ENCODE measurements around the gene FHAD1. TPM values are rescaled to one million over a fixed set of nuclear protein-coding genes. Genes with fewer than 3 reads are reported as not detected.

Gene FHAD1
- not detected for total RNA-seq

DNA sequence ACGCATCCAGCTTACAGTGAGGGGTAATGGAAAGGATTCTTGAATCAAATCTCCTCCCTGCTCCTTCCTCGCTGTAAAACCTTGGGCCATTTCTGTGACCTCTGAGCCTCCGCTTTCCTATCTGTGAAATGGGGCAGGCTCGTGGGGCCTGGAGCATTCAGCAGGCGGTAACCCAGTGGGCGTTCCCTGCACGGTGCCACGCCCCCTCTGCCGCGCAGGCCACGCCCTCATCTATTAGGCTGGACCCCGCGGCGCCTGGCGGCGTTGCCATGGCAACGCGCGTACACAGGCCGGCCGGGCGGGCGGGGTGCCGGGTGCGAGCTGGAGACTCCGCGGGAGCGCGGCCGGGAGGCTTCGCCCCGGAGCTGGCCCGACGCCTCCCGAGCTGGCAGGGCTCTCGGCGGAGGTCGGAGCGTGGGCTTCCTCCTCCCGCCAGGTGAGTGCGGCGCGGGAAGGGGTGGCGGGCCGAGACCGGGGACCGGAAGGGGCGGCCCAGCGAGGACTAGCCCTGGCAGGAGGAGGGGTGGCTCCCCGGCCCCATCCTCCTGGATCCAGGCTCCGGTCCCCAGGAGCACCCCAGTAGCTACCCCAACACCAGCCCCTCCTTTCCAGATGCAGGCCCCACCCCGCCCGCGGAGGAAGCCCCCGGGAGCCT, at the start of gene FHAD1:
Gene FHAD1 (plus strand): TSS at position 264 of the 655 bp plus-strand sequence. CDS start 4,562 bp downstream, outside the sequence.
- DNase-seq, result peak; percentile 61
- H3K4me3 Mint-ChIP-seq, result peak within 1 kb of the TSS; percentile 39
- intact Hi-C loops (cut with micrococcal nuclease), result loop anchor here (5.0 kb wide), 1 partner anchor 160 kb away; the partner anchor contains the start of gene EFHD2
- ChIA-PET POLR2A (interaction anchor here (0.6 to 2.7 kb wide), 2 partner anchors 16 to 43 kb away, joined by 4 to 9 read pairs; no protein-coding TSS in a partner anchor), CTCF (interaction anchor here (0.7 to 1.3 kb wide), 2 partner anchors 66 to 76 kb away, joined by 3 read pairs; no protein-coding TSS in a partner anchor)
- H3K27ac Mint-ChIP-seq, result no peak within 1 kb of the TSS
- peaks cover 2% of the 10 kb centered on the region for H3K36me3 Mint-ChIP-seq
- peaks cover 54% of the 10 kb centered on the region for H3K4me1 Mint-ChIP-seq (ENCODE audit: low read depth)
- peaks cover 8% of the 10 kb centered on the region for H3K9me3 Mint-ChIP-seq
- peaks cover 50% of the 10 kb centered on the region for H3K27me3 Mint-ChIP-seq

DNA sequence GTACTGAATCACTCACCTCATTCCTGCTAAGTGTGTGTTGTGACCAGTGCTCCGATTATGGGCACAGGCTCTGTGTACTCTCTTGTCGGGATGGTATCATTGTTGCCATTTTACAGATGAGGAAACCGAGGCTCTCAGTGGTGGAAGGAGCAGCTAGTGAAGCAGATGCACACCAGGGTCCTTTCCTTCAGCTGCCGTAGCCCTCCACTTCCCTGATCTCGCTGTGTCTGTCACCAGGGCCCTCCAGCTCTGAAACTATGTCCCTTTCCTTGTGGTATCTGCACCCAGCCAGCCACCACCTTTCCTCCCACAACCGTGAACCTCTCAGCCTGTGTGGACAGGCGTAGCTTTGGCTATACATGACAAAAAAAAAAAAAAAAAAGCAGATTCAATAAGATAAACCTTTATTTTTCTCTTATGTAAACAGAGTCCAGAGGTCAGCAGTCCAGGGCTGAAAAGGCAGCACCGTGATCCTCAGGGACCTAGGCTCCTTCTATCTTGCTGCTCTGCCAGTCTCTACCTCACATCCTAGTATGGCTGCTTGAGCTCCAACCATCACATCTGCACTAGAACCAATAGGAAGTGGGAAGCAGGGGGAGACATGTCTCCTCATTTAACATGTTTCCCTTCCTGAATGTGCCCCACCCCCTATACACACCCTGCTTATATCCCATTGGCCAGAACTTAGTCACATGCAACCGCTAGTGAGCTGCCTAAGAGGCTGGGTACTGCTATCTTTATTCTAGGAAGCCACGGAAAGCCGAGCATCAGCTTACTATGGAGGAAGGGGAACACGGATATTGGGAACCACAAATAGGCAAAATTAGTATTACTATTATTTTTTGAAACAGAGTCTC, 49.2 kb upstream of the FHAD1 start:
- no peak overlapping the region for H3K27ac Mint-ChIP-seq
- POLR2A ChIA-PET, result no interaction called here
- DNase-seq, result no peak
- H3K27me3 Mint-ChIP-seq, result no peaks in the 10 kb centered on the region
- intact Hi-C loops (cut with micrococcal nuclease), result no loop called here
- no peaks in the 10 kb centered on the region for H3K4me1 Mint-ChIP-seq (ENCODE audit: low read depth)
- H3K4me3 Mint-ChIP-seq, result no peak overlapping the region
- no peaks in the 10 kb centered on the region for H3K36me3 Mint-ChIP-seq
- CTCF ChIA-PET, result interaction anchor here (0.7 to 0.9 kb wide), 2 partner anchors 69 to 74 kb away, joined by 3 read pairs; no protein-coding TSS in a partner anchor
- no peaks in the 10 kb centered on the region for H3K9me3 Mint-ChIP-seq

DNA sequence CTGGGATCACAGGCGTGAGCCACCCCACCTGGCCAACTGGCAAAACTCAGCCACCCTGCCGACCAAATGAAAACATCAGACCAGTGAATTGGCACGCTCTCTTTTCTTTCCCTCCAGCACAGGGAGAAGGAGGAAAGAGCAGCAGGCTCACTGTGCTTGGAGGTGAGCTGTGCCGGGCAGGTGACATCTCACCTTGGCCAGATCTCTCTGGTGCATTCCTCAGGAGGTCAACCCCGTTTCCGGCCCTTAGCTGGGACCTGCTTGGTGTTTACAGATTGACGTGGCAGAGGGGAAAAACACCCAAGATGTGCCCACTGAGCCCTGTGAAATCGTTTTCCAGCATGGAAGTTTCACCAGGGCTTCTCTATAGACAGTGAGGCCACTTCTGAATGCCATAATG, 48.3 kb upstream of the FHAD1 start:
- POLR2A ChIA-PET, result no interaction called here
- no peak for DNase-seq
- Mint-ChIP-seq H3K27ac (no peak overlapping the region), H3K36me3 (no peaks in the 10 kb centered on the region), H3K9me3 (no peaks in the 10 kb centered on the region), H3K4me1 (ENCODE audit: low read depth) (no peaks in the 10 kb centered on the region), H3K4me3 (no peak overlapping the region), H3K27me3 (no peaks in the 10 kb centered on the region)
- intact Hi-C loops (cut with micrococcal nuclease), result no loop called here
- CTCF ChIA-PET, result no interaction called here

- H3K4me3 Mint-ChIP-seq, result no peak overlapping the region
- ChIA-PET CTCF (interaction anchor here (1.1 kb wide), 1 partner anchor 73 kb away, joined by 3 read pairs; no protein-coding TSS in a partner anchor), POLR2A (no interaction called here)
- no peak for DNase-seq
- intact Hi-C loops (cut with micrococcal nuclease), result loop anchor here (5.0 kb wide), 1 partner anchor 34 kb away; no protein-coding TSS in a partner anchor
- no peaks in the 10 kb centered on the region for H3K9me3 Mint-ChIP-seq
- H3K36me3 Mint-ChIP-seq, result no peaks in the 10 kb centered on the region
- H3K27me3 Mint-ChIP-seq, result no peaks in the 10 kb centered on the region
- no peaks in the 10 kb centered on the region for H3K4me1 Mint-ChIP-seq (ENCODE audit: low read depth)
- no peak overlapping the region for H3K27ac Mint-ChIP-seq
These were observed 45.8 kb upstream of the FHAD1 start for GRCh38 chr1:15201221-15201620.

DNA sequence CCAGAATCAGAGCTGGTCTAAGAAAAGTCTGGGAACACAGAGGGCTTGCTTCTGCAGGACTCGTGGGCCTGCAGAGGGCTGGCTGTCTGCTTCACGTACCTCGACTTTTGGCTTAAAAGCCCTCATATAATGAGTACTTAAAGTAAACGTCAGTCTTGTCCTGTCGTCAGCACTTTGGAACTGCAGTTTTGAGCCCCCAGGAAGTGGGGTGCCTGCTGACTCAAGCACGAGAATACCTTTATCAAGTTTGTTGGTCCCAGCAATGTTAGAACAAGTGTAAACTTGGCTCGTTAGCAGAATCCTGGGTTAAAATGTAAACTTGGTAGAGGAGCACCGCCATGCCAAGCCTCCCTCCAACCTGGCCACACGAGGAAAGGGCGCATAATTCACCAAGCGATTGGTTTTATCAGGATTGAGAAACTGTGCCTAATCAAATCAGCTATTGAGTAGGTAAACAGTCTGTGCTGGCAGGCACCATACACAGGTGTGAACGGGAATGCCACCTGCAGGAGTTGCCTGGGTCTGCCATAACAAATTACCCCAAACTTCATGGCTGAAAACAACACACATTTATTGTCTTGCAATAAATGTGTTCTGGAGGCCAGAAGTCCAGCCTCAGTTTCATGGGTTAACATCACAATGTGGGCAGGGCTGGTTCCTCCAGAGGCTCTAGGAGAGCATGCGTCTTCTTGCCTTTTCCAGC, 45.0 kb upstream of the FHAD1 start:
- ChIA-PET POLR2A (no interaction called here), CTCF (no interaction called here)
- H3K27me3 Mint-ChIP-seq, result no peaks in the 10 kb centered on the region

DNA sequence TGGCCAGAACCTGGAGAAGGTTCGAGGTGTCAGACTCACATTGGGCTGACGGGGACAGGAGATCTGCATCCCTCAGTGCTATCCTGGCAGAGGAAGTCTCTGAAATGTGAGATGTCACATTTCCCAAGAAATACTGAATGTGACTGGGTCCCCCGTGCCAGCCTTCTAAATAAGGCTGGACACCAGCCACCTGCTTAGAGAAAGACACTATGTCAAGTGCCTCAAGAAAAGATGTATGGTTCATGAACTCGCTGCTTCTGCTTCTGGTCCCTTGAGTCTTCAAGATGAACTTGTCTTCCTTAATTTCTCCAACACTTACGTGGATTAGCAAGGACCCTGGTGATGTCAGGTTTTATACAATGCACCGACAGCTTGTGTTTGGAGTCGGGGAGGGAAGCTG, 42.1 kb upstream of the FHAD1 start:
- intact Hi-C loops (cut with micrococcal nuclease), result loop anchor here (5.0 kb wide), 1 partner anchor 38 kb away; no protein-coding TSS in a partner anchor
- H3K36me3 Mint-ChIP-seq, result no peaks in the 10 kb centered on the region
- POLR2A ChIA-PET, result no interaction called here

More for the DNA sequence above, 45.0 kb upstream of the FHAD1 start:
- no peak for DNase-seq
- Mint-ChIP-seq H3K36me3 (no peaks in the 10 kb centered on the region), H3K9me3 (no peaks in the 10 kb centered on the region), H3K4me1 (ENCODE audit: low read depth) (no peaks in the 10 kb centered on the region), H3K27ac (no peak overlapping the region), H3K4me3 (no peak overlapping the region)
- intact Hi-C loops (cut with micrococcal nuclease), result loop anchor here (5.0 kb wide), 1 partner anchor 35 kb away; no protein-coding TSS in a partner anchor

GRCh38 chr1:15205586-15206346, 41.3 kb upstream of the FHAD1 start:
- ChIA-PET POLR2A (no interaction called here), CTCF (no interaction called here)
- no peak for DNase-seq
- Mint-ChIP-seq H3K4me1 (ENCODE audit: low read depth) (no peaks in the 10 kb centered on the region), H3K27me3 (no peaks in the 10 kb centered on the region), H3K36me3 (no peaks in the 10 kb centered on the region), H3K4me3 (no peak overlapping the region), H3K27ac (no peak overlapping the region), H3K9me3 (no peaks in the 10 kb centered on the region)
- intact Hi-C loops (cut with micrococcal nuclease), result no loop called here

More for the DNA sequence above, 42.1 kb upstream of the FHAD1 start:
- Mint-ChIP-seq H3K4me3 (no peak overlapping the region), H3K27me3 (no peaks in the 10 kb centered on the region), H3K9me3 (no peaks in the 10 kb centered on the region), H3K4me1 (ENCODE audit: low read depth) (no peaks in the 10 kb centered on the region), H3K27ac (no peak overlapping the region)
- DNase-seq, result no peak
- CTCF ChIA-PET, result no interaction called here

- intact Hi-C loops (cut with micrococcal nuclease), result no loop called here
- POLR2A ChIA-PET, result no interaction called here
- no peak for DNase-seq
- no peak overlapping the region for H3K27ac Mint-ChIP-seq
- CTCF ChIA-PET, result no interaction called here
- H3K27me3 Mint-ChIP-seq, result no peaks in the 10 kb centered on the region
- H3K4me3 Mint-ChIP-seq, result no peak overlapping the region
- no peaks in the 10 kb centered on the region for H3K9me3 Mint-ChIP-seq
- H3K4me1 Mint-ChIP-seq (ENCODE audit: low read depth), result no peaks in the 10 kb centered on the region
- H3K36me3 Mint-ChIP-seq, result no peaks in the 10 kb centered on the region
These were observed 40.5 kb upstream of the FHAD1 start for GRCh38 chr1:15206418-15207030.

DNA sequence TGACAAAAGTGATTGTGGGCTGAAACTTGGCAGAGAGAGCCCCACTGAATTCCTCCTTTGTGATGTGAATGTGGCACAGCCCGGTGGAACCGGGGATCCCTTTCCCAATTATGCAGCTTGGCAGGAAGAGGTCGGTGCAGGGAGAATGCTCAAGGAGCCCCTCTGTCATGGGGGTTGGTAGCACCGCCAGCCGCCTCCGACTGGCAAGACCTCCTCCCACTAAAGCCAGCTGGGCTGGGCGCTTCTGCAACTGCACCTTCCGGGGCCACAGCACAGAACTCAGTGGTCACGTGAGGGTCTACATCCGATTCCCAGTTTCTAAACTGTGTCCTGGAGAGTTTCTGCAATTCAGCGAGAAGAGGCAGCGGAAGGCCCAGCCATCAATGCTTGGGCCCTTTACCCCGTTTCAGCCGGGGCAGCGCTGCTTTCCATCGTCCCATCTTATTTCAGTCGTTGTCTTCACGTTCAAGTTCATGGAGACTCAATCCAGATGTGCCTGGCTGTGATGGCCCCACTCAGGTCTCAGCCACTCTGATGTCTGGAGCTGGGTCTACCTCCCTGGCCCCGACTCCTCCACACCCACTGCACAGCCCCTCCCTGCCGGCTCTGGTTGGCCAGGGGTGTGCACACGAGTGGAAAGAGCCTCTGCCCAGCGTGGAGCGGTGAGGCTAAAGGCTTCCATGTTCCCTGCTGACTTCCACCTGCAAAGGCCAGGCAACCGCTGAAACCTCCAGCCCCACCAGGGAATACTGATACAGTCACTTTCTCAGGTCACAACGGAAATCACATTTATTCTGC, 39.8 kb upstream of the FHAD1 start:
- POLR2A ChIA-PET, result no interaction called here
- H3K4me3 Mint-ChIP-seq, result no peak overlapping the region

GRCh38 chr1:15207829-15208429, 39.1 kb upstream of the FHAD1 start:
- CTCF ChIA-PET, result no interaction called here
- Mint-ChIP-seq H3K4me1 (ENCODE audit: low read depth) (no peaks in the 10 kb centered on the region), H3K36me3 (no peaks in the 10 kb centered on the region), H3K9me3 (no peaks in the 10 kb centered on the region), H3K27me3 (peaks cover 5% of the 10 kb centered on the region), H3K4me3 (no peak overlapping the region), H3K27ac (no peak overlapping the region)
- DNase-seq, result no peak
- POLR2A ChIA-PET, result no interaction called here
- intact Hi-C loops (cut with micrococcal nuclease), result no loop called here

More for the DNA sequence above, 39.8 kb upstream of the FHAD1 start:
- intact Hi-C loops (cut with micrococcal nuclease), result no loop called here
- no peaks in the 10 kb centered on the region for H3K4me1 Mint-ChIP-seq (ENCODE audit: low read depth)
- no peaks in the 10 kb centered on the region for H3K27me3 Mint-ChIP-seq
- H3K27ac Mint-ChIP-seq, result no peak overlapping the region
- CTCF ChIA-PET, result no interaction called here
- H3K9me3 Mint-ChIP-seq, result no peaks in the 10 kb centered on the region
- no peaks in the 10 kb centered on the region for H3K36me3 Mint-ChIP-seq
- no peak for DNase-seq
